WTC11 (cell line): ENCODE data around the gene EZR. TPM values are rescaled to one million over a fixed set of nuclear protein-coding genes. Genes with fewer than 3 reads are reported as not detected.

Experiments used
- ATAC-seq: fragments of 200-7000 bp; cut with Tn5 transposase; 2 replicates; pipeline ENCODE4 v1.10.0; 2021; ENCODE audit warnings: mild to moderate bottlenecking, moderate library complexity
- CTCF ChIA-PET: fragments of 300-600 bp; sonication (Branson Sonifier 250); formaldehyde crosslinking; loops from one replicate; lab custom pipeline; 2021; ENCODE audit warnings: antibody characterized with exemption; lab: Charles Lee
- POLR2A ChIA-PET: fragments of 350-600 bp; sonication (Branson Sonifier 250); formaldehyde crosslinking; loops from one replicate; lab custom pipeline; 2021; ENCODE audit warnings: antibody characterized with exemption; lab: Charles Lee
- DNase-seq: peaks from one replicate; pipeline ENCODE4 v3.0.0; 2021; ENCODE audit warnings: low spot score
- H3K27ac Mint-ChIP-seq: 2 replicates; pipeline ENCODE4 v1.8.0; 2021; ENCODE audit warnings: mixed read lengths
- H3K27me3 Mint-ChIP-seq: 2 replicates; pipeline ENCODE4 v1.8.0; 2021; ENCODE audit warnings: low read depth, mild to moderate bottlenecking, moderate library complexity, mixed read lengths
- H3K36me3 Mint-ChIP-seq: 2 replicates; pipeline ENCODE4 v1.8.0; 2021; ENCODE audit warnings: mixed read lengths
- H3K4me1 Mint-ChIP-seq: 2 replicates; pipeline ENCODE4 v1.8.0; 2022; ENCODE audit warnings: mixed read lengths
- H3K4me3 Mint-ChIP-seq: 2 replicates; pipeline ENCODE4 v1.8.0; 2021; ENCODE audit warnings: mild to moderate bottlenecking, moderate library complexity, mixed read lengths
- H3K9me3 Mint-ChIP-seq: 2 replicates; pipeline ENCODE4 v1.8.0; 2021; ENCODE audit warnings: mixed read lengths
- CREB1 ChIP-seq: sonication (generic); formaldehyde crosslinking; IDR thresholded peaks from 2 replicates; pipeline ENCODE4 v1.8.0; 2023; ENCODE audit warnings: mild to moderate bottlenecking, missing genetic modification reagents
- CREM ChIP-seq: sonication (generic); formaldehyde crosslinking; IDR thresholded peaks from 2 replicates; pipeline ENCODE4 v1.8.1; 2022; ENCODE audit warnings: mild to moderate bottlenecking, missing genetic modification reagents, moderate library complexity
- ESRRA ChIP-seq: sonication (generic); formaldehyde crosslinking; IDR thresholded peaks from 2 replicates; pipeline ENCODE4 v1.8.1; 2022; ENCODE audit warnings: mild to moderate bottlenecking, missing genetic modification reagents, borderline replicate concordance
- NR3C1 ChIP-seq: sonication (generic); formaldehyde crosslinking; conservative IDR thresholded peaks from 2 replicates; pipeline ENCODE4 v1.8.1; 2023; ENCODE audit warnings: low read depth, mild to moderate bottlenecking, missing genetic modification reagents
- RORB ChIP-seq: fragments of 250-450 bp; sonication (Bioruptor Pico); IDR thresholded peaks from 2 replicates; pipeline ENCODE4 v1.9.0; 2021; ENCODE audit warnings: mild to moderate bottlenecking
- SP1 ChIP-seq: sonication (generic); formaldehyde crosslinking; conservative IDR thresholded peaks from 2 replicates; pipeline ENCODE4 v1.8.1; 2022; ENCODE audit warnings: missing genetic modification reagents
- TEAD4 ChIP-seq: sonication (generic); formaldehyde crosslinking; IDR thresholded peaks from 2 replicates; pipeline ENCODE4 v1.8.0; 2022; ENCODE audit warnings: mild to moderate bottlenecking, missing genetic modification reagents
- ZBTB21 ChIP-seq: sonication (generic); formaldehyde crosslinking; IDR thresholded peaks from 2 replicates; pipeline ENCODE4 v1.8.1; 2023; ENCODE audit warnings: mild to moderate bottlenecking, missing genetic modification reagents, borderline replicate concordance
- ZNF232 ChIP-seq: sonication (generic); formaldehyde crosslinking; IDR thresholded peaks from 2 replicates; pipeline ENCODE4 v1.8.0; 2022; ENCODE audit warnings: mild to moderate bottlenecking, missing genetic modification reagents
- total RNA-seq: library from RNA; stranded (reverse); gene quantifications from 3 replicates; pipeline ENCODE4 v1.2.3, GENCODE V29; 2021
- TF ChIP-seq, protein P1 (sequence below): sonication (generic); formaldehyde crosslinking; conservative IDR thresholded peaks from 2 replicates; pipeline ENCODE4 v1.8.1; 2023; ENCODE audit warnings: mild to moderate bottlenecking, low read depth, missing genetic modification reagents, moderate library complexity
- TF ChIP-seq, protein P2 (sequence below): fragments of 250-450 bp; sonication (Bioruptor Pico); IDR thresholded peaks from 2 replicates; pipeline ENCODE4 v1.9.0; 2021; ENCODE audit warnings: mild to moderate bottlenecking
- TF ChIP-seq, protein P3 (sequence below): sonication (generic); formaldehyde crosslinking; IDR thresholded peaks from 2 replicates; pipeline ENCODE4 v1.8.0; 2022; ENCODE audit warnings: mild to moderate bottlenecking, missing genetic modification reagents
- TF ChIP-seq, protein P4 (sequence below): fragments of 250-450 bp; sonication (Bioruptor Pico); IDR thresholded peaks from 2 replicates; pipeline ENCODE4 v1.9.0; 2021; ENCODE audit warnings: moderate library complexity, mild to moderate bottlenecking, inconsistent platforms, borderline replicate concordance
- TF ChIP-seq, protein P5 (sequence below): sonication (generic); formaldehyde crosslinking; IDR thresholded peaks from 2 replicates; pipeline ENCODE4 v1.8.0; 2022; ENCODE audit warnings: missing genetic modification reagents
- TF ChIP-seq, protein P6 (sequence below): sonication (generic); formaldehyde crosslinking; IDR thresholded peaks from 2 replicates; pipeline ENCODE4 v1.8.1; 2022; ENCODE audit warnings: low read depth, mild to moderate bottlenecking, moderate library complexity, missing genetic modification reagents, borderline replicate concordance

The EZR gene
- total RNA-seq, 1 experiment from 2014 or later = 215 TPM

DNA sequence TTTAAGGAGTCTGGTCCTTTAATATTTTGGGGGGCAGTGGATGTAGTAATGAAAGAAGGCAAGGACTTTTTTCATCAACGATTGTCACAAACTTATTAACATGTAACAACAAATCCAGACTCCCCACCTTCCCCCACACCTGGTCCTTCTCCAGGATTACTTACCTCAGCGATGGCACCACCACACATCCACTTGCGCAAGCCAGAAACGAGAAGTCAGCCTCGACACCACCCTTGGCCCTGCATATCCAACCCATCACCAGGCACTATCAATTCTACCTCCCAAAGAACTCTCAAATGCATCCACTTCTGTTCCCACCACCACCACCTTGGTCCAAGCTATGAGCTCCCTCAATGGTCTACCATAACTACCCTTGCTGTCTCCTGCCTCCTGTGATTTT is 6.6 kb downstream of the EZR start (continued):
- TF ChIP-seq, protein P1, sequence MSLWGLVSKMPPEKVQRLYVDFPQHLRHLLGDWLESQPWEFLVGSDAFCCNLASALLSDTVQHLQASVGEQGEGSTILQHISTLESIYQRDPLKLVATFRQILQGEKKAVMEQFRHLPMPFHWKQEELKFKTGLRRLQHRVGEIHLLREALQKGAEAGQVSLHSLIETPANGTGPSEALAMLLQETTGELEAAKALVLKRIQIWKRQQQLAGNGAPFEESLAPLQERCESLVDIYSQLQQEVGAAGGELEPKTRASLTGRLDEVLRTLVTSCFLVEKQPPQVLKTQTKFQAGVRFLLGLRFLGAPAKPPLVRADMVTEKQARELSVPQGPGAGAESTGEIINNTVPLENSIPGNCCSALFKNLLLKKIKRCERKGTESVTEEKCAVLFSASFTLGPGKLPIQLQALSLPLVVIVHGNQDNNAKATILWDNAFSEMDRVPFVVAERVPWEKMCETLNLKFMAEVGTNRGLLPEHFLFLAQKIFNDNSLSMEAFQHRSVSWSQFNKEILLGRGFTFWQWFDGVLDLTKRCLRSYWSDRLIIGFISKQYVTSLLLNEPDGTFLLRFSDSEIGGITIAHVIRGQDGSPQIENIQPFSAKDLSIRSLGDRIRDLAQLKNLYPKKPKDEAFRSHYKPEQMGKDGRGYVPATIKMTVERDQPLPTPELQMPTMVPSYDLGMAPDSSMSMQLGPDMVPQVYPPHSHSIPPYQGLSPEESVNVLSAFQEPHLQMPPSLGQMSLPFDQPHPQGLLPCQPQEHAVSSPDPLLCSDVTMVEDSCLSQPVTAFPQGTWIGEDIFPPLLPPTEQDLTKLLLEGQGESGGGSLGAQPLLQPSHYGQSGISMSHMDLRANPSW (CRISPR knock-in tag) = no peak
- TF ChIP-seq CREM = no peak

DNA sequence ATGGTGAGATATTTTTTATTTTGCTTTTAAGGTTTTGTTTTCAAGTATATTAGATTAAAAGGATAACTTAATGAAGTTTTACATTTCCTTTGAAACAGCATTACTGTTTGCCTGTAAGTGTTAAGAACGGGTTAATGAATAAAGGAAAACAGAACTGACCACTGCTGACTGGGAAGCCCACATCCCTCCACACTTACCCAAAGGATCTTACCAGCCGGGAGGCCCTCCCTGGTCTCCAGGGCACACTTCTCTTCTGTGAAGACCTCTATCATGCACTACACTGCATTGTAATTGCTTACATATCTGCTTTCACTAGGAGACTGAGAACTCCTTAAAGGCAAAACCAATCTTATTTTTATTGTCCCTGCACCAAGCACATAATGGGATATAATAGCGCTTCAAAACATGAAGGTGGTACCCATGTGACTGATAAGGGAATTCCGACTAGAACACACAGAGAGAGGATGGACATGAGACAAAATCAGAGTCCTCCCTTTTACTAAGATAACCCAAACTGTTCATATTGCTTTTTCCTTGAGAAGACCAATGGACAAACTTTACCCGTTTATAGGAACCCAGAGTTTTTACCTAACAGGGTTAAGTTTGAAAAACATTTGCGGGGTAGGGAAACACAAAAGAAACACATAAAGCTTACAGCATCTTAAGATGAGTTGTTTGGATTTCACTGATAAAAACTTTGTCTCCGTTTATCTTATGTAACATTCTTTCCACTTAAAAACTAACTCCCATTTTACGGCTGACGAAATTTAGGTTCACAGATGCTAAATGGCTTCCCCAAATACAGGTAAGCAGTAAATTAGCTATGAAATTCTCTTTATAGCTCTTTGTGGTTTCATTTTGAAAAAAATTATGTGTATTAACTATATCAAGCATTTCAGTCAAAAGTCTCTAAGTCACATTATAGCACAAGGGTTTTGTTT is 8.7 kb downstream of the EZR start:
- DNase-seq (no peak), ATAC-seq (no peak)
- Mint-ChIP-seq H3K4me3 (0 out of 2 replicates have a peak overlapping the region, but pooled peaks have one; percentile 9), H3K36me3 (peaks cover 39% of the 10 kb centered on the region), H3K27me3 (no peaks in the 10 kb centered on the region), H3K27ac (peak overlapping the region; percentile 63), H3K9me3 (no peaks in the 10 kb centered on the region), H3K4me1 (peaks cover 99% of the 10 kb centered on the region)
- TF ChIP-seq ESRRA (CRISPR knock-in tag) (no peak), CREB1 (CRISPR knock-in tag) (no peak), NR3C1 (no peak)
- TF ChIP-seq, protein P2, sequence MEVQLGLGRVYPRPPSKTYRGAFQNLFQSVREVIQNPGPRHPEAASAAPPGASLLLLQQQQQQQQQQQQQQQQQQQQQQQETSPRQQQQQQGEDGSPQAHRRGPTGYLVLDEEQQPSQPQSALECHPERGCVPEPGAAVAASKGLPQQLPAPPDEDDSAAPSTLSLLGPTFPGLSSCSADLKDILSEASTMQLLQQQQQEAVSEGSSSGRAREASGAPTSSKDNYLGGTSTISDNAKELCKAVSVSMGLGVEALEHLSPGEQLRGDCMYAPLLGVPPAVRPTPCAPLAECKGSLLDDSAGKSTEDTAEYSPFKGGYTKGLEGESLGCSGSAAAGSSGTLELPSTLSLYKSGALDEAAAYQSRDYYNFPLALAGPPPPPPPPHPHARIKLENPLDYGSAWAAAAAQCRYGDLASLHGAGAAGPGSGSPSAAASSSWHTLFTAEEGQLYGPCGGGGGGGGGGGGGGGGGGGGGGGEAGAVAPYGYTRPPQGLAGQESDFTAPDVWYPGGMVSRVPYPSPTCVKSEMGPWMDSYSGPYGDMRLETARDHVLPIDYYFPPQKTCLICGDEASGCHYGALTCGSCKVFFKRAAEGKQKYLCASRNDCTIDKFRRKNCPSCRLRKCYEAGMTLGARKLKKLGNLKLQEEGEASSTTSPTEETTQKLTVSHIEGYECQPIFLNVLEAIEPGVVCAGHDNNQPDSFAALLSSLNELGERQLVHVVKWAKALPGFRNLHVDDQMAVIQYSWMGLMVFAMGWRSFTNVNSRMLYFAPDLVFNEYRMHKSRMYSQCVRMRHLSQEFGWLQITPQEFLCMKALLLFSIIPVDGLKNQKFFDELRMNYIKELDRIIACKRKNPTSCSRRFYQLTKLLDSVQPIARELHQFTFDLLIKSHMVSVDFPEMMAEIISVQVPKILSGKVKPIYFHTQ (CRISPR knock-in tag) = no peak
- TF ChIP-seq, protein P3, sequence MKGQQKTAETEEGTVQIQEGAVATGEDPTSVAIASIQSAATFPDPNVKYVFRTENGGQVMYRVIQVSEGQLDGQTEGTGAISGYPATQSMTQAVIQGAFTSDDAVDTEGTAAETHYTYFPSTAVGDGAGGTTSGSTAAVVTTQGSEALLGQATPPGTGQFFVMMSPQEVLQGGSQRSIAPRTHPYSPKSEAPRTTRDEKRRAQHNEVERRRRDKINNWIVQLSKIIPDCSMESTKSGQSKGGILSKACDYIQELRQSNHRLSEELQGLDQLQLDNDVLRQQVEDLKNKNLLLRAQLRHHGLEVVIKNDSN (CRISPR knock-in tag) = no peak
- CTCF ChIA-PET = interaction anchor here (0.9 to 1.7 kb wide), 3 partner anchors 10 to 148 kb away, joined by 3 to 7 read pairs (median 4); no protein-coding TSS in a partner anchor
- POLR2A ChIA-PET = interaction anchor here (1.2 kb wide), 1 partner anchor 59 kb away, joined by 5 read pairs; no protein-coding TSS in a partner anchor

DNA sequence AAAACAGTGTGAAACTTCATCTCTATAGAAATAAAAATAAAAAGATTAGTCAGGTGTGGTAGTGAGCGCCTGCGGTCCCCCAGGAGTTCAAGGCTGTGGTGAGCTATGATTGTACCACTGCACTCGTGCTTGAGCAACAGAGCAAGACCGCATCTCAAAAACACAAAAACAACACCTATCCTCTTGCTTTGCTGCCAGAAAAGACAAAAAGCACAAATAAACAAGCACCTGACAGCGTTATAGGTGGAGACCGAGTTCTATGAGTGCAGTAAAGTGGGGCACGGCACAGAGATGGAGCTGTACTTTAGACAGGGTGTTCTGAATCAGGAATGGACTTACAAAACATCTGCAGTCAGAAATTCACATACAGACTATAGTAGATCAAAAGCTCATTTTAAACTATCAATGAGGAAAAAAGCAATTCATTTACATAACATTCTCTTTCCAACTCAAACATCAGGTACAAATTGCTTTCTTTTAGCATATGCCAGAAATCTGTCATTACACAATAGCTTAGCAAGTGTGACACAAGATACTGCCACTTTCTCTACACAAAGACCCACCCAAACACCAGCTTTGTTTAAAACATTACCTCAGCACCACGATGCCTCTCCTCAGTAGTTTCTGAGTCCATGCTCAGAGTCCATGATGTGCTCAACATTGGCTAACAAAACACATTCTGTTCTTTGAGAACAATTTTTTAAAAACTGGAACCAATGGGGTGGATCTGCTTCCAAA is 10.1 kb downstream of the EZR start:
- peak overlapping the region; percentile 71 for H3K27ac Mint-ChIP-seq
- H3K27me3 Mint-ChIP-seq = no peaks in the 10 kb centered on the region
- peaks cover 26% of the 10 kb centered on the region for H3K36me3 Mint-ChIP-seq
- CTCF ChIA-PET = interaction anchor here (0.5 to 2.4 kb wide), 5 partner anchors 8 to 161 kb away, joined by 3 to 12 read pairs (median 4); no protein-coding TSS in a partner anchor
- DNase-seq (no peak), ATAC-seq (no peak)
- peaks cover 97% of the 10 kb centered on the region for H3K4me1 Mint-ChIP-seq
- POLR2A ChIA-PET = interaction anchor here (1.2 kb wide), 1 partner anchor 60 kb away, joined by 5 read pairs; no protein-coding TSS in a partner anchor
- no peaks in the 10 kb centered on the region for H3K9me3 Mint-ChIP-seq
- 0 out of 2 replicates have a peak overlapping the region, but pooled peaks have one; percentile 0 for H3K4me3 Mint-ChIP-seq
- TF ChIP-seq ZNF232 (no peak), RORB (CRISPR knock-in tag) (no peak), TEAD4 (CRISPR knock-in tag) (no peak), ZBTB21 (CRISPR knock-in tag) (no peak), SP1 (CRISPR knock-in tag) (no peak), NR3C1 (no peak)
- TF ChIP-seq, protein P4, sequence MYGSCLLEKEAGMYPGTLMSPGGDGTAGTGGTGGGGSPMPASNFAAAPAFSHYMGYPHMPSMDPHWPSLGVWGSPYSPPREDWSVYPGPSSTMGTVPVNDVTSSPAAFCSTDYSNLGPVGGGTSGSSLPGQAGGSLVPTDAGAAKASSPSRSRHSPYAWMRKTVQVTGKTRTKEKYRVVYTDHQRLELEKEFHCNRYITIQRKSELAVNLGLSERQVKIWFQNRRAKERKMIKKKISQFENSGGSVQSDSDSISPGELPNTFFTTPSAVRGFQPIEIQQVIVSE = no peak
- TF ChIP-seq, protein P5, sequence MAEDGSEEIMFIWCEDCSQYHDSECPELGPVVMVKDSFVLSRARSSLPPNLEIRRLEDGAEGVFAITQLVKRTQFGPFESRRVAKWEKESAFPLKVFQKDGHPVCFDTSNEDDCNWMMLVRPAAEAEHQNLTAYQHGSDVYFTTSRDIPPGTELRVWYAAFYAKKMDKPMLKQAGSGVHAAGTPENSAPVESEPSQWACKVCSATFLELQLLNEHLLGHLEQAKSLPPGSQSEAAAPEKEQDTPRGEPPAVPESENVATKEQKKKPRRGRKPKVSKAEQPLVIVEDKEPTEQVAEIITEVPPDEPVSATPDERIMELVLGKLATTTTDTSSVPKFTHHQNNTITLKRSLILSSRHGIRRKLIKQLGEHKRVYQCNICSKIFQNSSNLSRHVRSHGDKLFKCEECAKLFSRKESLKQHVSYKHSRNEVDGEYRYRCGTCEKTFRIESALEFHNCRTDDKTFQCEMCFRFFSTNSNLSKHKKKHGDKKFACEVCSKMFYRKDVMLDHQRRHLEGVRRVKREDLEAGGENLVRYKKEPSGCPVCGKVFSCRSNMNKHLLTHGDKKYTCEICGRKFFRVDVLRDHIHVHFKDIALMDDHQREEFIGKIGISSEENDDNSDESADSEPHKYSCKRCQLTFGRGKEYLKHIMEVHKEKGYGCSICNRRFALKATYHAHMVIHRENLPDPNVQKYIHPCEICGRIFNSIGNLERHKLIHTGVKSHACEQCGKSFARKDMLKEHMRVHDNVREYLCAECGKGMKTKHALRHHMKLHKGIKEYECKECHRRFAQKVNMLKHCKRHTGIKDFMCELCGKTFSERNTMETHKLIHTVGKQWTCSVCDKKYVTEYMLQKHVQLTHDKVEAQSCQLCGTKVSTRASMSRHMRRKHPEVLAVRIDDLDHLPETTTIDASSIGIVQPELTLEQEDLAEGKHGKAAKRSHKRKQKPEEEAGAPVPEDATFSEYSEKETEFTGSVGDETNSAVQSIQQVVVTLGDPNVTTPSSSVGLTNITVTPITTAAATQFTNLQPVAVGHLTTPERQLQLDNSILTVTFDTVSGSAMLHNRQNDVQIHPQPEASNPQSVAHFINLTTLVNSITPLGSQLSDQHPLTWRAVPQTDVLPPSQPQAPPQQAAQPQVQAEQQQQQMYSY (CRISPR knock-in tag) = no peak
- TF ChIP-seq, protein P6, sequence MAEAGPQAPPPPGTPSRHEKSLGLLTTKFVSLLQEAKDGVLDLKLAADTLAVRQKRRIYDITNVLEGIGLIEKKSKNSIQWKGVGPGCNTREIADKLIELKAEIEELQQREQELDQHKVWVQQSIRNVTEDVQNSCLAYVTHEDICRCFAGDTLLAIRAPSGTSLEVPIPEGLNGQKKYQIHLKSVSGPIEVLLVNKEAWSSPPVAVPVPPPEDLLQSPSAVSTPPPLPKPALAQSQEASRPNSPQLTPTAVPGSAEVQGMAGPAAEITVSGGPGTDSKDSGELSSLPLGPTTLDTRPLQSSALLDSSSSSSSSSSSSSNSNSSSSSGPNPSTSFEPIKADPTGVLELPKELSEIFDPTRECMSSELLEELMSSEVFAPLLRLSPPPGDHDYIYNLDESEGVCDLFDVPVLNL (CRISPR knock-in tag) = no peak
